ENCODE measurements around the gene CAMK2N2.
A peak's percentile ranks its signal among the peaks of the same experiment; 100 is the strongest.
"Not testable (repeated sequence)": the region's sequence is repeated elsewhere in the genome, so short reads cannot be mapped to it uniquely, and the experiment has no call there.

Gene CAMK2N2

DNA sequence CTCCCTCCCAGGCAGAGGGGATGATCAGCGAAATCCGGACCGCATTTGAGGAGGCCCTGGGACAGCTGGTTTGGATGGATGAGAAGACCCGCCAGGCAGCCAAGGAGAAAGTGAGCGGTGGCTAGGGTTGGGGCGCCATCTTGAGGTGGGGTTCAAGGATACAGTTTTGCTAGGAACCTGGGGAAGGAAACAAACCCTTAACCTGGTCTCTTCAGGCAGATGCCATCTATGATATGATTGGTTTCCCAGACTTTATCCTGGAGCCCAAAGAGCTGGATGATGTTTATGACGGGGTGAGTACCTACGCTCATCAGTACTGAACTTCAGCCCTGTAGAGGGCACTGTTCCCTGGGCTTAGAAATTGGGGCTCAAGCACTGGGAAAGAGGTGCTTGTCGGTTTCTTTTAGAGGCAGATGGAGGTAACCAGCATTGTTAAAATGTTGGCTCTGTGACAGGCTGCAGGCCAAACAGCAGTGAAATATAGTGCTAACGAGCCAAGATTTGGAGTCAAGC lies 28.1 kb upstream of the CAMK2N2 start:
- peaks cover 15% of the 10 kb centered on the region for H3K27me3 Mint-ChIP-seq (ENCODE audit: low read depth)
- no peak overlapping the region for H3K4me3 Mint-ChIP-seq
- no peaks in the 10 kb centered on the region for H3K36me3 Mint-ChIP-seq (ENCODE audit: low read depth)
- H3K27ac Mint-ChIP-seq = no peak overlapping the region
- H3K9me3 Mint-ChIP-seq = no peaks in the 10 kb centered on the region
- H3K4me1 Mint-ChIP-seq (ENCODE audit: low read depth) = no peaks in the 10 kb centered on the region

DNA sequence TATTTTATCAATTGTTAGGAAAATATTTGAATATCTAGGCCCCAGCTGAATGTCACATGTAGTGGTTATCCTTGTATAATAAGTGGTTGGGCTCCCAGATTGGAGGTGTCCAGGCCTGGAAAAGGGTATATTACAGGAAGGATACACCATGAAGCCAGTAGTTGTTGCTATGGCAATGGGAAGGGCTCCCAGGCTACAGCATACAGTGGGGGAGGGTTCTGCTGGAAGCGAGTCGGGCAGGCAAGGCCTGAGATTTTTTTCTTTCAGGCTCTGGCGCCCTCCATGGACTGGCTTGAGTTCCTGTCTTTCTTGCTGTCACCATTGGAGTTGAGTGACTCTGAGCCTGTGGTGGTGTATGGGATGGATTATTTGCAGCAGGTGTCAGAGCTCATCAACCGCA lies 23.3 kb upstream of the CAMK2N2 start:
- Mint-ChIP-seq H3K9me3 (no peaks in the 10 kb centered on the region), H3K4me1 (ENCODE audit: low read depth) (no peaks in the 10 kb centered on the region), H3K27ac (no peak overlapping the region), H3K27me3 (ENCODE audit: low read depth) (peaks cover 16% of the 10 kb centered on the region), H3K4me3 (no peak overlapping the region), H3K36me3 (ENCODE audit: low read depth) (no peaks in the 10 kb centered on the region)

DNA sequence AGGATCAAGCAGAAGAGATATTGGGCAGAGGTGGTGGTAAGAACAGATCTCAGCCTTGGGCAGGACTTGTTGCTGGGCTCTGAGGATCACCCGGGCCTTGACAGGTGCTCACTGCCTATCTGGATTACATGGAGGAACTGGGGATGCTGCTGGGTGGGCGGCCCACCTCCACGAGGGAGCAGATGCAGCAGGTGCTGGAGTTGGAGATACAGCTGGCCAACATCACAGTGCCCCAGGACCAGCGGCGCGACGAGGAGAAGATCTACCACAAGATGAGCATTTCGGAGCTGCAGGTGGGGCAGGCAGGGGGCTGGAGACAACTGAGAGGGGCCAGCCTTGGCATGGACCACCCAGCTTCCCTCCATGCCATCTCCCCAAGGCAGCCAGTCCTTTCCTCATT lies 22.3 kb upstream of the CAMK2N2 start:
- Mint-ChIP-seq H3K27me3 (ENCODE audit: low read depth) (peaks cover 18% of the 10 kb centered on the region), H3K9me3 (no peaks in the 10 kb centered on the region), H3K27ac (no peak overlapping the region), H3K4me3 (no peak overlapping the region), H3K4me1 (ENCODE audit: low read depth) (no peaks in the 10 kb centered on the region), H3K36me3 (ENCODE audit: low read depth) (no peaks in the 10 kb centered on the region)

DNA sequence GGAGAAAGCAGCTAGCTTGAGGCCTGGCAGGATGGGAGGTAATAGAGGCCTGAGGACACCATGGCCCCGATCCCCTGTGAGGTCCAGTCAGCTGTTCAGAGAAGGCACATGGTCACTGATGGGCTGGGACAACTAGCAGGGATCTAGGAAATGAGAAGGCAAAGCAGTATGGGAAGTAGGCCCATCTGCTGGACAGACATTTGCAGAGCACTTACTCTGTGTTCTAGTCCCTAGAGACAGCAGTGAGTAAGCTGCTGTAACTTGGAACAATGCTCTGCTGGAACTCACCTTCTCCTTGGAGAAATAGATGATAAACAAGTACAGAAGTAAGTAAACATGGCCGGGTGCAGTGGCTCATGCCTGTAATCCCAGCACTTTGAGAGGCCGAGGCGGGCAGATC lies 21.6 kb upstream of the CAMK2N2 start:
- H3K27me3 Mint-ChIP-seq (ENCODE audit: low read depth) = peaks cover 18% of the 10 kb centered on the region
- H3K36me3 Mint-ChIP-seq (ENCODE audit: low read depth) = no peaks in the 10 kb centered on the region
- no peak overlapping the region for H3K4me3 Mint-ChIP-seq
- H3K9me3 Mint-ChIP-seq = no peaks in the 10 kb centered on the region
- no peak overlapping the region for H3K27ac Mint-ChIP-seq
- H3K4me1 Mint-ChIP-seq (ENCODE audit: low read depth) = no peaks in the 10 kb centered on the region

DNA sequence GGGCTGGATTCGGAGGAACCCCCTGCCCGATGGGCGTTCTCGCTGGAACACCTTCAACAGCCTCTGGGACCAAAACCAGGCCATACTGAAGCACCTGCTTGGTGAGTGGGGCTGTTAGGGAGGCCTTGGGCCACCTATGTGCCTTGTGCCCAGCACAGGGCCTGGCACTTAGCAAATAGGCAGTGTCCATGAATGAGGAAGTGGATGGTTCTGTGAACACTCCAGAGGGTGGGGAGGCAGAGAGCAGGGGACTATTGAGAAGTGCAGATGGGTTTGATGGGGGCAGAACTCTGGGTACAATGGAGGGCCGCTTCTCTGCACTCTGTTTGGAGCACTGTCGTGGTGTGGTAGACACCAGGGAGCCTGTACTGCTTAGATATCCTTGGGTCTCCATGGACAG lies 16.0 kb upstream of the CAMK2N2 start:
- no peaks in the 10 kb centered on the region for H3K36me3 Mint-ChIP-seq (ENCODE audit: low read depth)
- H3K4me3 Mint-ChIP-seq = no peak overlapping the region
- H3K4me1 Mint-ChIP-seq (ENCODE audit: low read depth) = peaks cover 3% of the 10 kb centered on the region
- no peaks in the 10 kb centered on the region for H3K9me3 Mint-ChIP-seq
- H3K27me3 Mint-ChIP-seq (ENCODE audit: low read depth) = peaks cover 43% of the 10 kb centered on the region
- no peak overlapping the region for H3K27ac Mint-ChIP-seq

DNA sequence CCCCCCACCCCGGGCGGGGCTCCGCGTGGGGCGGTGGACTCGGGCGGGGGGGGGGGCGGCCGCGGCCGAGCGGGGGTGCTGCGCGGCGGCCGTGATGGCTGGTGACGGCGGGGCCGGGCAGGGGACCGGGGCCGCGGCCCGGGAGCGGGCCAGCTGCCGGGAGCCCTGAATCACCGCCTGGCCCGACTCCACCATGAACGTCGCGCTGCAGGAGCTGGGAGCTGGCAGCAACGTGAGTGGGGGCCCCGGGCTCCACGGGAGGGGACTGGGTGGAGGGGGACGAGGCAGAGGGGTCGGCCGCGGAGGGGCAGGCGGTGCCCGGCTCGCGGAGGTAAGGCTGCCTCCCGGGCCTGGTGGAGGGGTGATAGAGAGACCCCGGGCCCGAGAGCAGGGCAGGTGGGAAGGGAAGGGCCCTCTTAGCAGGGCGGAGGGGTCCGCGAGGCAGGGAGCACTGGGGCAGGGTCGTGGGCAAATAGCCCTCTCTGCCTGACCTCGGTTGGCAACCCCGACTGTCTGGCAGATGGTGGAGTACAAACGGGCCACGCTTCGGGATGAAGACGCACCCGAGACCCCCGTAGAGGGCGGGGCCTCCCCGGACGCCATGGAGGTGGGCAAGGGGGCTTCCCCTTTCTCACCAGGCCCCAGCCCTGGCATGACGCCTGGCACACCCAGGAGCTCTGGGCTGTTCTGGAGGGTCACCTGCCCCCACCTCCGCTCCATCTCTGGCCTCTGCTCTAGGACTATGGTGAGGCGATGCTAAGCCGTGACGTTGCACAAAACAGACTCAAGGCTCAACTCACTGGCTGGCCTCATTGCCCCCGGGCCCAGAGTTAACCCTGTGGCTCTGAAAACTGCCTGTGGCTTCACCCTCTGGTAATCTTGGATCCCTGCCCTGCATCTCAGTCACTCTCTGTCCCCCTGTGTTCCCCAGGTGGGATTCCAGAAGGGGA lies 14.9 kb upstream of the CAMK2N2 start, which contains the start of gene ECE2:
Gene ECE2 (plus strand): TSS at position 62 of the 950 bp plus-strand sequence. CDS start 132 bp downstream, at position 194.
- Mint-ChIP-seq H3K4me3 (no peak within 1 kb of the TSS), H3K27me3 (ENCODE audit: low read depth) (peaks cover 53% of the 10 kb centered on the region), H3K36me3 (ENCODE audit: low read depth) (no peaks in the 10 kb centered on the region), H3K27ac (no peak within 1 kb of the TSS), H3K9me3 (no peaks in the 10 kb centered on the region), H3K4me1 (ENCODE audit: low read depth) (peaks cover 3% of the 10 kb centered on the region)

DNA sequence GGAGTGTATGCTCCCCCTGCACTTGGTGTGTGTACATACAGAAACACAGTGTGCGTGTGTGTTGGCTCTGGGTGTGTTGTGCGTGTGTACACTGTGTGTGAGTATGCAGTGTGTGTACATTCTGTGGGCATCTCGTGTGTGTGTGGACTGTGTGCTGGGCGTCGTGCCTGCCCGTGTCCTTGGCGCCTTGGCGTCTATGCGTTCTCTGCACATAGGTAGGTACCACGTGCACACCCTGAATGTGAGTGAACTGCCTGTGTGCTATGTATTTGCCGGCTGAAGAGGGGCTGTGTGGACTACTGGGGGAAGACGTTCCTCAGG lies 14.0 kb upstream of the CAMK2N2 start:
- Mint-ChIP-seq H3K36me3 (ENCODE audit: low read depth) (no peaks in the 10 kb centered on the region), H3K27ac (no peak overlapping the region), H3K9me3 (no peaks in the 10 kb centered on the region), H3K4me1 (ENCODE audit: low read depth) (peaks cover 3% of the 10 kb centered on the region), H3K4me3 (no peak overlapping the region), H3K27me3 (ENCODE audit: low read depth) (peaks cover 53% of the 10 kb centered on the region)

DNA sequence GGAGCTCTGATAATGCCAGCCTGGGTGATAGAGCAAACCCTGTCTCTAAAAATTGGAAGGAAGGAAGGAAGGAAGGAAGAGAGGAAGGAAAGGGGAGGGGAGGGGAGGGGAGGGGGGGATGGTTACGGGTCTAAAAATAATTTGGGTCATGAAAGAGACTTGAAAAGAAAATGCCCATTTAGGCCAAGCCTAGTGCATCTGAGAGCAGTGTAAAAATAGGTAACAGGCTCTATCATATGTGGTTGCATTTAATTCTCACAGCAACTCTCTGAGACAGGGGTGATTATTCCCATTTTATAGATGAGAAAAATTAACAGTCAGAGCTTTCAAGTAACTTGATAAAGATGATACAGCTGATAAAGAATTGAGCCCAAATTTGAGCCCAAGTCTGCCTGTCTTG lies 10.9 kb upstream of the CAMK2N2 start:
- no peaks in the 10 kb centered on the region for H3K36me3 Mint-ChIP-seq (ENCODE audit: low read depth)
- peaks cover 3% of the 10 kb centered on the region for H3K4me1 Mint-ChIP-seq (ENCODE audit: low read depth)
- H3K27me3 Mint-ChIP-seq (ENCODE audit: low read depth) = peaks cover 48% of the 10 kb centered on the region
- H3K9me3 Mint-ChIP-seq = no peaks in the 10 kb centered on the region
- no peak overlapping the region for H3K4me3 Mint-ChIP-seq
- no peak overlapping the region for H3K27ac Mint-ChIP-seq

DNA sequence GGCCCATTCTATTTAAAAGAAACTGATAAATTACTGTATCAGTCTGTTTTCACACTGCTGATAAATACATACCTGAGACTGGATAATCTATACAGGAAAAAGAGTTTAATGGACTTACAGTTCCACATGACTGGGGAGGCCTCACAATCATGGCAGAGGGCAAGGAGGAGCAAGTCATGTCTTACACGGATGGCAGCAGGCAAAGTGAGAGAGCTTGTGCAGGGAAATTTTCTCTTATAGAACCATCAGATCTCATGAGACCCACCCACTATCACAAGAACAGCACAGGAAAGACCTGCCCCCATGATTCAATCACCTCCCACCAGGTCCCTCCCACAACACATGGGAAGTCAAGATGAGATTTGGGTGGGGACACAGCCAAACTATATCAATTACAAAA lies 5.9 kb upstream of the CAMK2N2 start:
- peaks cover 37% of the 10 kb centered on the region for H3K27me3 Mint-ChIP-seq (ENCODE audit: low read depth)
- H3K4me3 Mint-ChIP-seq; H3K27ac Mint-ChIP-seq; H3K9me3 Mint-ChIP-seq; H3K36me3 Mint-ChIP-seq (ENCODE audit: low read depth); H3K4me1 Mint-ChIP-seq (ENCODE audit: low read depth): not testable (repeated sequence)

DNA sequence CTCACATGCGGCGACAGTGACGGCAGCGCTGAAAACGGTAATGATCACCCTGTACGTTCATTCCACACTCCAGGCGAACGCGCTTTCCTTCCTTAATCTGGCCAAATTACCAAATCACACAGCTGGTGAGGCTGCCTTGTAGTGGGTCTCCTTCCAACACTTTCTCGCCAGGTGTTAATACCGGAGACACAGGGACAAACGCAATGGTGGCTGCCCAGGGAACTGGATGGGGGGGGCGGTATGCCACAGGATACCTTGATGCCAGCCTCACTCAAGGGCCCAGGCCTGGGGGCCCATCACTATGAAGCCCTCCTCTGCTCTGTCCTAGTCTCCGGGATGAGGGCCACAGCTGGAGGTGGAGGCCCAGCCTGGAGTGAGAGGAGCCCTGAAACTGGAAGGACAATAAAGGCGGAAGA lies 1.4 kb upstream of the CAMK2N2 start:
- peaks cover 16% of the 10 kb centered on the region for H3K4me1 Mint-ChIP-seq (ENCODE audit: low read depth)
- H3K27me3 Mint-ChIP-seq (ENCODE audit: low read depth) = peaks cover 47% of the 10 kb centered on the region
- no peak overlapping the region for H3K27ac Mint-ChIP-seq

DNA sequence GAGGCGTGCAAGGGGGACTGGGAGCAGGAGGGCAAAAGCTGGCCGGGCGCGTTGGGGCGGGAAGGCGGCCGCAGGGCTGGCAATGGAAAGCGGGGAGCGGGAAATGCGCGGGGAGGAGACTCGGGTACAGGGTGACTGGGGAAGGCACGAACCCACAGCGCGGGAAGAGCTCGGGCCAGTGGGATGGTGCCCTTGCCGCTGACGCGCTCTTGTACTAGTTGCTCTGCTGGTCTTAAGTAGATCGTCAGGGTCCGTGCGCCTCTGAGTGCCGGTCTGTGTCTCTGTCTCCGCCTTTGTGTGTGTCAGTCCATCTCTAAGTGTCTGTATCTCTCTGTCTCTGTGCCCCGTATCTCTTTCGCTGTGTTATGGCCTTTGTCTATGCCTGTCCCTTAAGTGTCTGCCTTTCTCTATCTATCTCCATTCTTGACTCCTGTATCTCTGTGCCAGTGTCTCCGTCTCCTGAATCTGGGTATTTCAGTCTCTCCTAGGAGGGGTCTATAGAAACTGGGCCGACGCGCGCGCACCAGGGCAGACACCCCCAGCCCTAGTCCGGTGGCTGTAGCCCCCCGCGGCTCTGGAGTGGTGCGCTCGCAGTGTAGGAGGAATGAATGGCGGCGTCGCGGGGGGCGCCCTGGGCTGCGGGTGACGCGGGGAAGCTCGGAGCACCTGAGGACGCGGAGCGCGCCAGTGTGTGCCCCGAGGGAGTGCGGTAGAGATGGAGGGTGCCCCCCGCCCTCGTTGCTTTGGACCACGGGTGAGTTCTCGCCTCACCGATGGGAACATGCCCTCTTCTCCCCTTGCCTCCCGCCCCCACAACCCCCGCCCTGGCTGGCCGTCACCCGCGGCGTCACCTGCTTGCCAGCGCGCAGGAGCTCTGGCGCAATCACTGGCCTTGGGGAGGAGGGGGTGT lies 756 bp upstream of the CAMK2N2 start:
- peak overlapping the region; percentile 86 for H3K4me3 Mint-ChIP-seq
- H3K9me3 Mint-ChIP-seq = no peaks in the 10 kb centered on the region
- H3K36me3 Mint-ChIP-seq (ENCODE audit: low read depth) = peaks cover 5% of the 10 kb centered on the region
- peaks cover 42% of the 10 kb centered on the region for H3K27me3 Mint-ChIP-seq (ENCODE audit: low read depth)
- H3K27ac Mint-ChIP-seq = no peak overlapping the region
- peaks cover 16% of the 10 kb centered on the region for H3K4me1 Mint-ChIP-seq (ENCODE audit: low read depth)

More for the DNA sequence above, 1.4 kb upstream of the CAMK2N2 start:
- Mint-ChIP-seq H3K4me3 (peak overlapping the region; percentile 43), H3K36me3 (ENCODE audit: low read depth) (peaks cover 2% of the 10 kb centered on the region), H3K9me3 (no peaks in the 10 kb centered on the region)

DNA sequence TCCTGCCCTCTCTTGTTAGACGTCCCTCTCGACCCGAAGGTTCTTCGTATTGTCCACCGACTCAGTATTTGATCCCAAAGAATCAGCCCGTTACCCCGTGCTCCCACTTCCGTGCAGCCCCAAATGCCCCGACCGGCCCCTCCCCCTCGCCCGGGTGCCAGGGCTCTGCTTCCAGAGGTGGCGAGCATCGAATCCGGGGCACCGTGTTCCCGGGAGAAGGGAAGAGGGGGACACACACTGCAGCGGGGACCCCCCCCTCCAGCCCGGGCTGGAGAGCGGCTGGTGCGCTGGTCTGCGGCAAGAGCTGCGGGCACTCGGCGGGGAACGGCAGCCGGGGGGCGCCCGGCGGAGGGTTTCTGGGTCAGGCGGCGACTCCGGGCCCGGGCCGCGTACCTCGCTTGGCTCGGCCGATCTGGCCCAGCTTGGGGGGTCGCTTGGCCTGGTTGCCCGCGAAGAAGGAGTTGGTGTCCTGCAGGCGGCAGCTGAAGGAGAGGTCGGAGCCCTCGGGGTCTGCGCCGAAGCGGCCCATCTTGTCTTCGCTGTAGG lies 556 bp downstream of the CAMK2N2 start:
- Mint-ChIP-seq H3K27ac (no peak overlapping the region), H3K27me3 (ENCODE audit: low read depth) (peaks cover 40% of the 10 kb centered on the region), H3K9me3 (no peaks in the 10 kb centered on the region), H3K4me1 (ENCODE audit: low read depth) (peaks cover 16% of the 10 kb centered on the region), H3K4me3 (peak overlapping the region; percentile 81), H3K36me3 (ENCODE audit: low read depth) (peaks cover 5% of the 10 kb centered on the region)

DNA sequence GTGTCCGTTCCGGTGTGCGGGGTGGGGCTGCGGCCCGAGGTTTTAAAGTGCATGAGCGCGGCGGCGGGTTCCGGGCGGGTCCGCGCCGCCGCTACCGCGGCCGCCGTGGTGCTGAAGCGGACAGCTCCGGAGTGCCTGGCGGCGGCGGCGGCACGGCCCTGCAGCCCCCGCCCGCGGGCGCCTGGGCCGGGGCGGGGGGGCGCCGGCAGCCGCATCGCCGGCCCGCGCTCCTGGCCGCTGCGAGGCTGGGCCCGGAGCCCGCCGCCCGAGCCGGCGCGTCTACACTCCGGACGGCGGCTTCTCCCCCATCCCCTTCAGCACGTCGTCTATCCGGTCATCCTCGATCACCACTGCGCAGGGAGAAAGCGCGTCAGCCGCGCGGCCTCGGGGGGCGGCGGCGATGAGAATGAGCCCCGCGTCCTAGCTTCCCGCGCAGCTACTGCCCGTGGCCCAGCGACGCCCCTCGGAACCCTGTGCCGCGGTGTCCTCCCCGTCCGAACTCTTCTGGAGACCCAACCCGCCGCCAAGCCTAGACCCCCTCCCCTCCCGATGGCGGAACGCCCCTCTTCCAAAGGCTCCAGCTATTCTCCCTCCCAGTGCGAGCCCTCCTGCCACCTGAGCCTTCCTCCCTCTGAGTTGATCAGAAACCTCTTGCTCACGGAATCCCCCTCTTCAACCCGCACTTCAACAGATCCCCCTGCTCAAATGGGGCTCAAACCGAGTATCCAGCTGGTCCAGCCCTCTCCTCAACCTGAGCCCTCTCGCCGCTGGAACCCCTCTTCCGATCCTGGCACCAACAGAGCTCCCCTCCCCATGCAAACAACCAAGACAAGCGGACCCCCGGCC lies 1.3 kb downstream of the CAMK2N2 start:
- no peaks in the 10 kb centered on the region for H3K9me3 Mint-ChIP-seq
- peak overlapping the region; percentile 81 for H3K4me3 Mint-ChIP-seq
- peaks cover 40% of the 10 kb centered on the region for H3K27me3 Mint-ChIP-seq (ENCODE audit: low read depth)
- peak overlapping the region; percentile 36 for H3K27ac Mint-ChIP-seq
- H3K36me3 Mint-ChIP-seq (ENCODE audit: low read depth) = peaks cover 5% of the 10 kb centered on the region
- peaks cover 20% of the 10 kb centered on the region for H3K4me1 Mint-ChIP-seq (ENCODE audit: low read depth)

Data from T-helper 1 cell treated with Interleukin-12 subunit alpha and Interleukin-12 subunit beta and Interleukin-4 antibody, amounts not matched to agents 30 μg/mL and 1 μg/mL, for 36 hours (primary cell).